GM13976 (cell line): ENCODE data around the gene TLCD3B.

ENCODE experiments used
- DNase-seq: peaks from one replicate; pipeline ENCODE4 v3.0.0; 2012; ENCODE audit warnings: low spot score
- CTCF ChIP-seq: IDR thresholded peaks from 2 replicates; pipeline ENCODE4 v1.5.1; 2012; ENCODE audit warnings: borderline replicate concordance, mild to moderate bottlenecking; ENCODE audit not compliant: insufficient read depth; ENCODE audit errors: extremely low read depth, missing control alignments, control extremely low read depth
- in situ Hi-C: fragments of 300-500 bp; cut with MboI; formaldehyde crosslinking; loops from one replicate; pipeline ENCODE4 v1.12.0; 2022; ENCODE audit warnings: low sequenced_read_pairs, mixed read lengths, inconsistent platforms; ENCODE audit not compliant: unreplicated experiment

TLCD3B gene

GRCh38 chr16:30033270-30033669 lies 2.2 kb upstream of the TLCD3B start:
- in situ Hi-C loops, result no loop called here
- no peak for DNase-seq
- no peak for TF ChIP-seq CTCF

GRCh38 chr16:30032083-30032819 lies 1.2 kb upstream of the TLCD3B start:
- DNase-seq, result peak; percentile 88
- peak; percentile 87 for TF ChIP-seq CTCF
- in situ Hi-C loops, result no loop called here

DNA sequence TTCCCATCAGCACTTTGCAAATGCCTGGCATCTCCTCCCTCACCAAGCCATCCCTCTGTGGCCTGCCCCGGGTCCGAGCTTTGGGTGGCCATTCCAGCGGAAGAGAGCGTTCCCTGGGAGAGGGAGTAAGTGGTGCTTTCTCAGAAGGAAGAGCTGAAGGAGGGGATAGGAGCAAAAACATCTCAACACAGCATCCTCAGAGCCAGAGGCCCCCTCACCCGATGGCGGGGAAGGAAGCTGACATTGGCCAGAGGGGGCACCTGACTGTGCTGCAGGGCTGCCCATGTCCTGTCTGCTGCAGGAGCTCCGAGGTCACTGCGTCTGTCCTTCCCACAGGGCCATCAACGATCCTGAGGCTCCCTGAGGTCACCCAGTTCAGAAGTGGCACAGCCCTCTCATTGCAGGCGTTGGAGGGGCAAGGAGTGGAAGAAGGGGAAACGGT lies 427 bp upstream of the TLCD3B start:
- TF ChIP-seq CTCF, result no peak
- DNase-seq, result no peak
- in situ Hi-C loops, result no loop called here

GRCh38 chr16:30030011-30030685 lies 923 bp downstream of the TLCD3B start:
- in situ Hi-C loops, result no loop called here
- no peak for DNase-seq
- TF ChIP-seq CTCF, result no peak

- no peak for TF ChIP-seq CTCF
- in situ Hi-C loops, result no loop called here
- no peak for DNase-seq
Measured at GRCh38 chr16:30028438-30029076, 2.5 kb downstream of the TLCD3B start.

GRCh38 chr16:30027588-30028437 lies 3.3 kb downstream of the TLCD3B start:
- no peak for DNase-seq
- in situ Hi-C loops, result no loop called here
- TF ChIP-seq CTCF, result no peak
